Spinal cord (tissue), 10 donors: Measurements from ENCODE around the gene CXXC5. TPM values are rescaled to one million over a fixed set of nuclear protein-coding genes. Genes with fewer than 3 reads are reported as not detected.

Experiments used
- DNase-seq, 6 donors: peaks; one replicate each; pipeline versions ENCODE4 v3.0.0 to v3.0.0-alpha.2; 2013 to 2015; ENCODE audit warnings: low spot score in 6 of 6, low read depth in 4 of 6
- H3K27ac ChIP-seq: one replicate; pipeline ENCODE4 v1.5.1; 2013; ENCODE audit warnings: low read depth, low read length, control low read depth
- H3K27me3 ChIP-seq: one replicate; pipeline ENCODE4 v1.6.1; 2013; ENCODE audit warnings: low read length; ENCODE audit not compliant: control insufficient read depth, insufficient read depth
- H3K36me3 ChIP-seq: one replicate; pipeline ENCODE4 v1.6.1; 2013; ENCODE audit warnings: low read length; ENCODE audit not compliant: control insufficient read depth, insufficient read depth
- H3K4me1 ChIP-seq: one replicate; pipeline ENCODE4 v1.6.1; 2013; ENCODE audit warnings: low read length; ENCODE audit not compliant: control insufficient read depth, insufficient read depth
- H3K4me3 ChIP-seq: one replicate; pipeline ENCODE4 v1.5.1; 2013; ENCODE audit warnings: low read depth, low read length, control low read depth
- H3K9me3 ChIP-seq: one replicate; pipeline ENCODE4 v1.6.1; 2013; ENCODE audit warnings: low read length; ENCODE audit not compliant: control insufficient read depth, insufficient read depth
- WGBS: methylation state at CpG from one replicate; pipeline ENCODE4 v1.1.5; 2013; ENCODE audit warnings: missing lambda C conversion rate; ENCODE audit not compliant: insufficient coverage; 5-methylcytosine and 5-hydroxymethylcytosine counted together
- polyA plus RNA-seq, 2 donors: library from polyadenylated mRNA; unstranded; fragments of 120-200 nt; gene quantifications; one replicate each; pipeline ENCODE4 v1.2.1, GENCODE V29; 2013; ENCODE audit not compliant: insufficient read length in 2 of 2
- total RNA-seq, 2 donors: library from RNA; depleted of rRNA in 1 of 2; stranded (reverse); fragments of 120-200 nt in 1 of 2; fragments of >200 nt in 1 of 2; gene quantifications; one replicate each; pipeline versions ENCODE4 v1.2.3 to v1.2.4, GENCODE V29; 2013 to 2014
- donor health status: healthy.

Gene CXXC5
- total and polyA plus RNA-seq, 4 donors, result 71.5 to 137 (median 108) TPM

DNA sequence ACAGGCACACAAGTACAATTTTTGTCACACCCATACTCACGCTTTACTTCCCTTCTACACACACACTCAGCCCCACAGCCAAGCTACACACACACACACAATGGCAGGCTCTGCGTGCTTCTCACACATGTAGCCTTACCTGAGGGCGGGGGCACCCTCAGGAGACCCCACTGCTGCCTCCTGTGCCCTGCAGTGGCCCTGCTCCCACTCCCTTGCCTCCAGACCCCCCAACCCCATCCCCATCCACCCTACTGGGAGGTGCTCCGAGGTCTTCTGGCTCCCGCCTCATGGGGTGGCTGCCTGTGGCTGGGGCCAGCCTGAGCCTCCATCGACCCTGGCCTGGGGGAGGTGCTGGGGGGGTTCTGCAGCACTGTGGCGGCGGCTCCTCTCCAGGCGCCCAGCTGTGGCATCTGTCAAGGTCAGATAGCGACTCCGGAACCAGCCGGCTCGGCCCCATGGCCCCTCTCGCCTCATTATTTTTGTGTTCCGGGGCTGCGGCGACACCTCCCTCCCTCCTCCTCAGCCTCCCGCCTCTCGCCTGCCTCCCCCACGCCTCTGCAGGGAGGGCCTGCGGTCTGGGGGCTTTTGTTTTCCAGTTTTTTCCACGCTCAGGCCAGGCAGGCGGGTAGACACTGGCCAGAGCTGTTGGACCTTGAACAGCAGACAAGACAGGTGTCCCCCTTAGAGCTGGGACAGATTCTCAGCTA lies 21.7 kb downstream of the CXXC5 start:
- WGBS, result 6% methylated on average over 21 of the region's 23 CpGs
- peak in 1 of 6 donors; percentile 74 for DNase-seq

DNA sequence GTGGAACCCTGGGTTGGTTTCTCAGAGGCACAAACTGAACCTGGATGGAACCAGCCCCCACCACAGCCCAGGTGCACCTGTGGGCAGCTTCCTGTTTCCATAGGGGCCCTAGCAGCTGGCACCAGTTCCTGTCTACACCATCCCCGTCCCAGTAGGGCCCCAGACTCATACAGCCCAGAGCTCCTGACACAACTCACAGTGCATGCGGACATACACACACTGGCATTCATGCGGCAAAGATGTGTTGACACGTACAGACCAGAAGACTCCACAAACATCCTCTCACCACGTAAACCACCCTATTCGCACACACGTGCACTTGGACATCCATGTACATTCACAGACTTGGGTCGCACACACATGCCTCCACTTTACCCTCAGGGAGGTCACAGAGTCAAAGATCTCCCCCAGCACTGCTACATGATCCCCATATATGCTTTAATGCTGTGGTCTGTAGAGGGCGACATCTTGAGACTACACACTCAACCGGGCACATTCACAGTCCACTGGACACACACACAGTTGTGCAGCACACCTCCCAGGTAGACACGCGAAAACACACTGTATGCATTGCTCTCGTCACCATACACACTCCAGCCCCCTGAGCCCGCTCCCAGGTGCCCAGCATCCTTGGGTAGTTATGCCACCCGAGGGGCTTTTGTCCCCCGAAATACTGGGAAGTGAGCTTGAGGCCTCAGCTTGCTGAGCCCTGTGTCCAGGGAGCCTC lies 22.4 kb downstream of the CXXC5 start:
- H3K27me3 ChIP-seq, result no peaks in the 10 kb centered on the region
- WGBS, result 52% methylated on average over 11 of the region's 16 CpGs
- peaks cover 99% of the 10 kb centered on the region for H3K4me1 ChIP-seq
- H3K36me3 ChIP-seq, result peaks cover 31% of the 10 kb centered on the region
- peak in 1 of 6 donors; percentile 48 for DNase-seq
- no peaks in the 10 kb centered on the region for H3K9me3 ChIP-seq
- H3K27ac ChIP-seq, result peak overlapping the region; percentile 89
- peak overlapping the region; percentile 12 for H3K4me3 ChIP-seq

More for the DNA sequence above, 21.7 kb downstream of the CXXC5 start:
- H3K4me1 ChIP-seq, result peaks cover 99% of the 10 kb centered on the region
- peaks cover 30% of the 10 kb centered on the region for H3K36me3 ChIP-seq
- H3K9me3 ChIP-seq, result no peaks in the 10 kb centered on the region
- H3K27ac ChIP-seq, result peak overlapping the region; percentile 89
- H3K4me3 ChIP-seq, result peak overlapping the region; percentile 12
- no peaks in the 10 kb centered on the region for H3K27me3 ChIP-seq

DNA sequence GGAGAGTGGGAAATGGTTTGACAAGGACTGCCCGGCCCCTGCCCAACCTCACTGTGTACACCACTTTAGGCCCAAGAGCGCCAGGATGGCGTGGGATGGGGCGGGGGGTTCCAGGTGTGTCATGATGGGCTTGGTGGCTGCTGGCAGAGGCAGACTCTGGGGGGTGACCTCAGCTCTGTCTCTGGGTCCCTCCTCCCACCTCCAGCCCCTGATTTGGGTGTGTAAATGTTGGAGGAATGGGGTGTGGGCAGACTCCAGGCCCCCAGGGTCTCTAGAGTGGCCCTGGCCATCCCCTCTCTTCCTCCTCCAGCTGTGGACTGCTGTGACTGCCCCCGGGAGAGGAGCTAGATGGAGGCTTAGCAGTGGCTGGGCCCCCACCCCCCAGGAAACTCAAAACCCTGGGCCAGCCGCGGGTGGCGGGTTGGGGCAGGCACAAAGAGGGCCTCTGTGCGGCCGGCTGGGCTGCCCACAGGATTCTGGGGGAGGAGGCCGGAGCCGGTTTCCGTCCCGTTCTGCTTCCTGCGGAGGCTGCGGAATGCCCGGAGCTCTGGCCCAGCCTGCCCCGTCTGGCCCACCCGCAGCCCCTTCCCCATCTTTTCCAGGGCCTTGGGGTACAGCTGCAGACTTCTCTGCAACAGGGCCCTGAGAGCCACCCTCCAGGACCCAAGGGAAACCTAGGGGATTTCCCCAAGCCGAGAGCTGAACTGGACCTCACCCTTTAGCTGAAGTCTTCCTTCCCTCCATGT lies 23.1 kb downstream of the CXXC5 start:
- Histone ChIP-seq H3K4me1 (peaks cover 96% of the 10 kb centered on the region), H3K27ac (peak overlapping the region; percentile 89), H3K4me3 (no peak overlapping the region), H3K27me3 (no peaks in the 10 kb centered on the region), H3K36me3 (peaks cover 33% of the 10 kb centered on the region), H3K9me3 (no peaks in the 10 kb centered on the region)
- 37% methylated on average over 15 of the region's 20 CpGs for WGBS
- peak in 1 of 6 donors; percentile 70 for DNase-seq

DNA sequence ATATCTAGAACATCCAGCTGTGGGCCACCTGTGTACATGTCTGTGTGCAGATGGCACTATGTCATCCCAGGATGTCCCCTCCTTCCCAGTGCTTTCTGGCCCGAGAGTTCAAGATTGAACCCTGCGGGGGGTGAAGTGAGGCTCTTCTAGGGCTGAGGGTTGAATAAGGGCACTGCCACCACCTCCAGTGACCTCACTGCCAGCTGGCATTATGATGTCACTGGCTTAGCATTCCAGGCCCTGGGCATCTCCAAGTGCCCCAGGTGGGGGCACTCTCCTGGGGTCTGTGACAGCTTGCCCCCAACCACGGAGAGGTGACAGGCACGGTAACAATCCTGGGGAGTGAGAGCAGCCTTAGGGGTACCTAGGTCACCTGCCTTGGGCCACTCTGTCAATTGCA lies 27.1 kb downstream of the CXXC5 start:
- WGBS, result 55% methylated on average over 2 of the region's 4 CpGs
- peak overlapping the region; percentile 80 for H3K27ac ChIP-seq

DNA sequence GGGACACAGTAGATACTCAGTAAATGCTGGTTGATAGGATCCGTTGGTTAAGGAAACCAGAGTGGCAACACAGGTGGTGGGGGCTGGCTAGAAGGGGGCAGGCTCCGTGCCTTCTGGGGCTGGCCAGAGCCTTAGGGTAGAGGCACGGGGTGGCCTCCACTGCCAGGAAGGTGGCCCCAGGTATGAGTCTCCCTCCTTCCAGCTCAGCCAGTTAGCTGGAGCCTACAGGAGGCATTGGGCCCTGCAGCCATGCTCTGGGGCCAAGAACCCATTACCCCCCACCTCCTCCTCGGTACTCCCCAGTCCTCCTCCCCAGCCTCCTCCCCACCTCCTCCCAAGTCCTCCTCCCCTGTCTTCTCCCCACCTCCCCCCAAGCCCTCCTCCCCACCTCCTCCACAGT lies 27.7 kb downstream of the CXXC5 start:
- Histone ChIP-seq H3K9me3 (no peaks in the 10 kb centered on the region), H3K27me3 (no peaks in the 10 kb centered on the region), H3K4me1 (peaks cover 96% of the 10 kb centered on the region), H3K36me3 (peaks cover 33% of the 10 kb centered on the region), H3K27ac (peak overlapping the region; percentile 80), H3K4me3 (no peak overlapping the region)
- no peak for DNase-seq
- WGBS, result 60% methylated on average over 4 of the region's 4 CpGs

More for the DNA sequence above, 27.1 kb downstream of the CXXC5 start:
- no peak overlapping the region for H3K4me3 ChIP-seq
- no peaks in the 10 kb centered on the region for H3K27me3 ChIP-seq
- peaks cover 29% of the 10 kb centered on the region for H3K36me3 ChIP-seq
- no peak for DNase-seq
- H3K4me1 ChIP-seq, result peaks cover 96% of the 10 kb centered on the region
- H3K9me3 ChIP-seq, result no peaks in the 10 kb centered on the region

DNA sequence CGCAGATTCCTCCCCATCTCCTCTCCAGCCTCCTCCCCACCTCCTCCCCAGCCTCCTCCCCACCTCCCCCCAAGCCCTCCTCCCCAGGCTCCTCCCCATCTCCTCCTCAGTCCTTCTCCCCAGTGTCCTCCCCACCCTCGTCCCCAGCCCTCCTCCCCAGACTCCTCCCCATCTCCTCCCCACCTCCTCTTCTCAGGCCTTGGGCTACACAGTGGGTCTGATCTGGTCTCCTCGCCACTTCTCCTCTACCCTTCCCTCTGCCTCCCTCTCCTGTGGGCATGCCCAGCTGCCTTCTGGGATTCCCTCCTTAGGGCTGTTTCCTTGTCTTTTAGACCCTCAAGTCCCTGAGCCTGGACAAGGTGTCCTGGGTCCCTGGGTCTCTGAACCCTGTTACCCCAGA lies 28.3 kb downstream of the CXXC5 start:
- Histone ChIP-seq H3K27me3 (no peaks in the 10 kb centered on the region), H3K27ac (peak overlapping the region; percentile 91), H3K4me3 (no peak overlapping the region), H3K36me3 (peaks cover 33% of the 10 kb centered on the region), H3K9me3 (no peaks in the 10 kb centered on the region), H3K4me1 (peaks cover 96% of the 10 kb centered on the region)
- DNase-seq, result peak in 2 of 6 donors; percentile 65 to 69
- 6% methylated on average over 2 of the region's 3 CpGs for WGBS

DNA sequence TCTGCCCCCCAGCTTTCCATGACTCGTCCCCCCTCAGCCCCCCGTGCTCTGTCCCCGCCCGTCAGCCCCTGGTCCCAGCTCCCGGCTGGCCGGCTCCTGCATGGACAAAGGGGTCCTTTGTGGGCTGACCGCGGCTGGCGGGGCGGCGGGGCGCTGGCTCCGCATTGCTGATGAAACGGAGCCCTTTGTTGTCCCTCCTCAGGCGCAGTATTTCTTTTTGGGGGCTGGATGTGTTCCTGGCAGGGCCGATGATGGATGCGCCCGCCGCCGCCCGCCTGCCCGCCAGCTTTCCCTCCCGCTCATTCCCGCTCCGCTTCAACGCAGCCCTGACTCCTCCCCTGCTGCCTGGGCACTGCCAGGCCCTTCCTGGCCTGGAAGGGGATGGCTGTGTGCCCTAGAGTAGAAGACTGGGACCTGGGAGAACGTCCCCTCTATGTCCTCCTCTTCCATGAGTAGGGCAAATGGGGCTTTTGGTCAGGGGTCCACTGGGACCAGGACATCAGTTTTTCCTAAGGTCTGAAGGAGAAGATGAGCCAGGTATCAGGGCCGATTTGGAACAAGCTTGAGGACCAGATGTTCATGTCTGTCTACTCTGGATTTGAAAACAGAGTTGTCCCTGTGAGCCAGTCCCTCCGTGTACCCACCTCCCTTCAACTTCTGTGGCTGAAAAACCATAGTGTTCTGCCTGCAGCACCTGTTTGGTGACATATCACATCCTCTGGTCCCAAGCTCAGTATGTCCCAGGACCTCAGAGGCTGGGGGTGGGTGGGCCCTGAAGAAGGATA lies 29.0 kb downstream of the CXXC5 start:
- 6% methylated on average over 25 of the region's 29 CpGs for whole genome bisulfite sequencing
- peaks cover 95% of the 10 kb centered on the region for H3K4me1 ChIP-seq
- H3K36me3 ChIP-seq, result peaks cover 38% of the 10 kb centered on the region
- peak in 5 of 6 donors; percentile 72 to 95 (median 79) for DNase-seq
- H3K27me3 ChIP-seq, result no peaks in the 10 kb centered on the region
- no peaks in the 10 kb centered on the region for H3K9me3 ChIP-seq
- peak overlapping the region; percentile 91 for H3K27ac ChIP-seq
- H3K4me3 ChIP-seq, result no peak overlapping the region

DNA sequence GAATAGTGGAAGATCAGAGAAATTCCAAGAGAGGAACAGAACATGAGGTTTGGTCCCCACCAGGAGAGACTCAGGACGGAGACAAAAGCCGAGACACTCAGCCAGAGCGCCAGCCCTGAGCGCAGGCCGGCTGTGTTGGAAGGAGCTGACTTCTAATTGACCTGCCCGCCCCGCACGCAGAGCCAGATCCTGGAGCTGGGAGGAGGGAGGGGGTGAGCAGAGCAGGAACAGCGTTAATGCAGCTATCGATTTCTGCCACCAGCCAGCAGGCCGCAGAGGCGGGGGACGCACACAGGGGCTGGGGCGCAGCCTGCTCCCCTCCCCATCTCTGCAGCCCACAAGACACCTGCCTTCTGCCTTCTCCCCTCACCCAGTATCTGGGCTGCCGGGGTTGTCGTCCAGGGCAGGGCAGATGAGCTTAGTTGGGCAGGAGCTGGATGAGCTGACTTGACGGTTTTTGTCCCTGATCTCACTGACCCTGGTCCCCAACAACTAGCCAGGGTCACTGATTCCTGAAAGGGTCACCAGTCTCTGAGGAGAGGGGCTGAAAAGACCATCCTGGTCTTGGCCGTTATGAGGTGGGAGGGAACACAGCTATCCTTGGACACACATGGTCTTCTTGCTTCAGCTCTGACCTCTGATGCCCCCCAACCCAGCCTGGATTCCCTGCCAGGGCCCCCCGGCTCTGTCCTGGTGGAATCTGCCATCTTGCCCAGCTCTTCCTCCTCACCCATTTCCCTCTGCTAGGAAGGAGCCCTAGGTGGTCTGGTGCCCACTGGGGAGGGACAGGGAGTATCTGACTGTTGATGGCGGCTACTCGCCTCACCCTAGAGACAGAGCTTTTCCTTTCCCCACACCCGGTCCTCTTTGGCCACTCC lies 29.8 kb downstream of the CXXC5 start:
- Histone ChIP-seq H3K27me3 (no peaks in the 10 kb centered on the region), H3K4me3 (no peak overlapping the region), H3K4me1 (peaks cover 95% of the 10 kb centered on the region), H3K27ac (peak overlapping the region; percentile 91), H3K36me3 (peaks cover 44% of the 10 kb centered on the region), H3K9me3 (no peaks in the 10 kb centered on the region)
- 14% methylated on average over 14 of the region's 22 CpGs for WGBS
- DNase-seq, result peak in 2 of 6 donors; percentile 74 to 91
